ENCODE measurements around the gene SAPCD2.

The SAPCD2 gene

GRCh38 chr9:137021979-137022661 is 48.2 kb downstream of the SAPCD2 start:
- in situ Hi-C loops (cut with HindIII; ENCODE audit: low sequenced_read_pairs), result no loop called here

- in situ Hi-C loops (cut with HindIII; ENCODE audit: low sequenced_read_pairs), result no loop called here
Measured at GRCh38 chr9:137021568-137021978, 48.8 kb downstream of the SAPCD2 start.

- in situ Hi-C loops (cut with HindIII; ENCODE audit: low sequenced_read_pairs), result no loop called here
Measured at GRCh38 chr9:137020771-137021567, 49.4 kb downstream of the SAPCD2 start.

- in situ Hi-C loops (cut with HindIII; ENCODE audit: low sequenced_read_pairs), result no loop called here
Measured at GRCh38 chr9:137019891-137020683, 50.3 kb downstream of the SAPCD2 start.

GRCh38 chr9:137018761-137019559 is 51.4 kb downstream of the SAPCD2 start:
- in situ Hi-C loops (cut with HindIII; ENCODE audit: low sequenced_read_pairs), result no loop called here

GRCh38 chr9:137017791-137018497 is 52.4 kb downstream of the SAPCD2 start:
- in situ Hi-C loops (cut with HindIII; ENCODE audit: low sequenced_read_pairs), result no loop called here

- in situ Hi-C loops (cut with HindIII; ENCODE audit: low sequenced_read_pairs), result no loop called here
Measured at GRCh38 chr9:137017071-137017470, 53.3 kb downstream of the SAPCD2 start.

GRCh38 chr9:137016436-137016835 is 53.9 kb downstream of the SAPCD2 start:
- in situ Hi-C loops (cut with HindIII; ENCODE audit: low sequenced_read_pairs), result no loop called here

- in situ Hi-C loops (cut with HindIII; ENCODE audit: low sequenced_read_pairs), result no loop called here
Measured at GRCh38 chr9:137015976-137016375, 54.4 kb downstream of the SAPCD2 start.

- in situ Hi-C loops (cut with HindIII; ENCODE audit: low sequenced_read_pairs), result no loop called here
Measured at GRCh38 chr9:137015540-137015930, 54.8 kb downstream of the SAPCD2 start.

GRCh38 chr9:137014776-137015539 is 55.4 kb downstream of the SAPCD2 start:
- in situ Hi-C loops (cut with HindIII; ENCODE audit: low sequenced_read_pairs), result no loop called here

GRCh38 chr9:137014166-137014565 is 56.2 kb downstream of the SAPCD2 start:
- in situ Hi-C loops (cut with HindIII; ENCODE audit: low sequenced_read_pairs), result no loop called here

GRCh38 chr9:137013571-137013940 is 56.8 kb downstream of the SAPCD2 start:
- in situ Hi-C loops (cut with HindIII; ENCODE audit: low sequenced_read_pairs), result no loop called here

GRCh38 chr9:137012694-137013570 is 57.4 kb downstream of the SAPCD2 start:
- in situ Hi-C loops (cut with HindIII; ENCODE audit: low sequenced_read_pairs), result no loop called here
